ENCODE data around the gene AGBL1.

The AGBL1 gene

GRCh38 chr15:86645925-86646500 is 566.3 kb downstream of the AGBL1 start:
- DNase-seq (ENCODE audit: low read depth), result no peak

- DNase-seq (ENCODE audit: low read depth), result no peak
Measured at GRCh38 chr15:86647810-86648440, 568.3 kb downstream of the AGBL1 start.

GRCh38 chr15:86649277-86649676 is 569.6 kb downstream of the AGBL1 start:
- DNase-seq (ENCODE audit: low read depth), result no peak

GRCh38 chr15:86650094-86650493 is 570.4 kb downstream of the AGBL1 start:
- DNase-seq (ENCODE audit: low read depth), result no peak

- DNase-seq (ENCODE audit: low read depth), result no peak
Measured at GRCh38 chr15:86653344-86654197, 573.9 kb downstream of the AGBL1 start.

GRCh38 chr15:86654501-86654900 is 574.8 kb downstream of the AGBL1 start:
- DNase-seq (ENCODE audit: low read depth), result no peak

GRCh38 chr15:86657305-86657704 is 577.6 kb downstream of the AGBL1 start:
- no peak for DNase-seq (ENCODE audit: low read depth)

GRCh38 chr15:86659724-86660411 is 580.2 kb downstream of the AGBL1 start:
- DNase-seq (ENCODE audit: low read depth), result no peak

GRCh38 chr15:86661580-86661979 is 581.9 kb downstream of the AGBL1 start:
- DNase-seq (ENCODE audit: low read depth), result no peak

GRCh38 chr15:86663304-86663703 is 583.6 kb downstream of the AGBL1 start:
- DNase-seq (ENCODE audit: low read depth), result no peak

- DNase-seq (ENCODE audit: low read depth), result no peak
Measured at GRCh38 chr15:86663979-86664378, 584.3 kb downstream of the AGBL1 start.

- no peak for DNase-seq (ENCODE audit: low read depth)
Measured at GRCh38 chr15:86664581-86664980, 584.9 kb downstream of the AGBL1 start.

GRCh38 chr15:86676002-86676401 is 596.3 kb downstream of the AGBL1 start:
- DNase-seq (ENCODE audit: low read depth), result no peak

GRCh38 chr15:86677278-86677677 is 597.6 kb downstream of the AGBL1 start:
- no peak for DNase-seq (ENCODE audit: low read depth)

- DNase-seq (ENCODE audit: low read depth), result no peak
Measured at GRCh38 chr15:86685263-86685662, 605.6 kb downstream of the AGBL1 start.

- no peak for DNase-seq (ENCODE audit: low read depth)
Measured at GRCh38 chr15:86689006-86689405, 609.3 kb downstream of the AGBL1 start.

- DNase-seq (ENCODE audit: low read depth), result no peak
Measured at GRCh38 chr15:86690566-86690965, 610.9 kb downstream of the AGBL1 start.

GRCh38 chr15:86691091-86691663 is 611.5 kb downstream of the AGBL1 start:
- no peak for DNase-seq (ENCODE audit: low read depth)

- DNase-seq (ENCODE audit: low read depth), result no peak
Measured at GRCh38 chr15:86700864-86701610, 621.4 kb downstream of the AGBL1 start.

GRCh38 chr15:86701611-86701963 is 621.9 kb downstream of the AGBL1 start:
- DNase-seq (ENCODE audit: low read depth), result no peak

- no peak for DNase-seq (ENCODE audit: low read depth)
Measured at GRCh38 chr15:86706813-86707212, 627.1 kb downstream of the AGBL1 start.

- DNase-seq (ENCODE audit: low read depth), result no peak
Measured at GRCh38 chr15:86711476-86711875, 631.8 kb downstream of the AGBL1 start.

All from iris pigment epithelial cell (primary cell).